ENCODE measurements around the gene GRK5.

GRK5 gene

DNA sequence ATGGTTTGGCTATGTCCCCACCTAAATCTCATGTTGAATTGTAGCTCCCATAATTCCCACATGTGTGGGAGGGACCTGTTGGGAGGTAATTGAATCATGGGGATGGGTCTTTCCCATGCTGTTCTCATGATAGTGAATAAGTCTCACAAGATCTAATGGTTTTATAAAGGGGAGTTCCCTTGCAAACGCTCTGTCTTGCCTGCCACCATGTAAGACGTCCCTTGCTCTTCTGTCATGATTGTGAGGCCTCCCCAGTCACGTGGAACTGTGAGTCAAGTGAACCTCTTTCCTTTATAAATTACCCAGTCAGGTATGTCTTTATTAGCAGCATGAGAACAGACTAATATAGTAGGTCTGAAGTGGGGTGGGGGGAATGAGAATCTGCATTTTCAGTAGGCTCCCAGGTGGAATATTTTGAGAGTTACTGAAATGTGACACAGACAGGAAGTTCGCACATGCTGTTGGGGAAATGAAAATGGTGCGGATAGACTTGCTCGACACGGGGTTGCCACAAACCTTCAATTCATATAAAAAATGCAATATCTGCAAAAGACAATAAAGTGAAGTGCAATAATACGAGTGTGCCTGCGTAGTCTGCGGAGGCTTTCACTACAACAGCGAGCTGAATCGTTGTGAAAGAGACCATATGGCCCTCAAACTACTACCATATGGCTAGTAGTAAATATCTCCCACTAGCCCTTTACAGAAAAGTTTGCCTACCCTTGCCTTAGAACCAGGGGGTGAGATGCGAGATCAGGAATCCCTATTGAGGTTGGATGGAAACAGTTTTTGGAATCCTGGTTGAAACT is 166.1 kb downstream of the GRK5 start:
- no peak for TF ChIP-seq CTCF (IDR thresholded peaks at IDR 0.05; ENCODE audit: extremely low read depth, missing control alignments)
- DNase-seq (ENCODE audit: low spot score): no peak

GRCh38 chr10:119374236-119374635 is 166.9 kb downstream of the GRK5 start:
- no peak for DNase-seq (ENCODE audit: low spot score)
- no peak for TF ChIP-seq CTCF (IDR thresholded peaks at IDR 0.05; ENCODE audit: extremely low read depth, missing control alignments)

- no peak for TF ChIP-seq CTCF (IDR thresholded peaks at IDR 0.05; ENCODE audit: extremely low read depth, missing control alignments)
- no peak for DNase-seq (ENCODE audit: low spot score)
These were observed 168.4 kb downstream of the GRK5 start for GRCh38 chr10:119375574-119376272.

DNA sequence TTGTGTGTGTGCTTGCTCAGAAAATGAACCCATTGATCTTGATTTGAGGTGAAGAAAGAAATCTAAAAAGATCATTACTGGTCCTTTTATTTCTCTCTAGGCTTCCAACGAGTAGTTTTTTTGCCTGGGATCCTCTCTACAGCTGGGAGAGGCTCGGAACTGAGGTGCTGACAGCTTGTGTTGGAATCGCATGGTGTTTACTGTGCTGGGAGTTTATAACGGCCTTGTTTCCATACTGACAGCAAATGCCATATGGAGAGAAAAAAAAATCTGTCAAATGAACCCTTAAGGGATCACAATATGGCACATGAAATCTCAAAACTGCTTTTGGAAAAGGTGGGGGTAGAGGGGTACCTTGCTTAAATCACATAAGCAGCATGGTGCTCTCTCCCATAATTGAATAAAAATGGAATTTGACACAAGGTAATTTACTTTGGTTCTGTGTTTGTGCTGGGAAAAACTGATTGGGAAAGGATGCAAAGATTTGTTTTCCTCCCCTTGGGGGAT is 170.1 kb downstream of the GRK5 start:
- no peak for TF ChIP-seq CTCF (IDR thresholded peaks at IDR 0.05; ENCODE audit: extremely low read depth, missing control alignments)
- no peak for DNase-seq (ENCODE audit: low spot score)

- no peak for DNase-seq (ENCODE audit: low spot score)
- no peak for TF ChIP-seq CTCF (IDR thresholded peaks at IDR 0.05; ENCODE audit: extremely low read depth, missing control alignments)
These were observed 170.8 kb downstream of the GRK5 start for GRCh38 chr10:119377958-119378736.

- TF ChIP-seq CTCF (IDR thresholded peaks at IDR 0.05; ENCODE audit: extremely low read depth, missing control alignments): no peak
- no peak for DNase-seq (ENCODE audit: low spot score)
These were observed 171.3 kb downstream of the GRK5 start for GRCh38 chr10:119378737-119379067.

Measured in GM20000 (cell line).